GM21529 (cell line): ENCODE measurements around the gene CLTCL1.
"Not testable (repeated sequence)": the region's sequence is repeated elsewhere in the genome, so short reads cannot be mapped to it uniquely, and the experiment has no call there.

ENCODE experiments used
- ATAC-seq: cut with Tn5 transposase; IDR thresholded peaks from one replicate; pipeline ENCODE4 v1.9.1; 2021; ENCODE audit not compliant: unreplicated experiment

CLTCL1 gene

DNA sequence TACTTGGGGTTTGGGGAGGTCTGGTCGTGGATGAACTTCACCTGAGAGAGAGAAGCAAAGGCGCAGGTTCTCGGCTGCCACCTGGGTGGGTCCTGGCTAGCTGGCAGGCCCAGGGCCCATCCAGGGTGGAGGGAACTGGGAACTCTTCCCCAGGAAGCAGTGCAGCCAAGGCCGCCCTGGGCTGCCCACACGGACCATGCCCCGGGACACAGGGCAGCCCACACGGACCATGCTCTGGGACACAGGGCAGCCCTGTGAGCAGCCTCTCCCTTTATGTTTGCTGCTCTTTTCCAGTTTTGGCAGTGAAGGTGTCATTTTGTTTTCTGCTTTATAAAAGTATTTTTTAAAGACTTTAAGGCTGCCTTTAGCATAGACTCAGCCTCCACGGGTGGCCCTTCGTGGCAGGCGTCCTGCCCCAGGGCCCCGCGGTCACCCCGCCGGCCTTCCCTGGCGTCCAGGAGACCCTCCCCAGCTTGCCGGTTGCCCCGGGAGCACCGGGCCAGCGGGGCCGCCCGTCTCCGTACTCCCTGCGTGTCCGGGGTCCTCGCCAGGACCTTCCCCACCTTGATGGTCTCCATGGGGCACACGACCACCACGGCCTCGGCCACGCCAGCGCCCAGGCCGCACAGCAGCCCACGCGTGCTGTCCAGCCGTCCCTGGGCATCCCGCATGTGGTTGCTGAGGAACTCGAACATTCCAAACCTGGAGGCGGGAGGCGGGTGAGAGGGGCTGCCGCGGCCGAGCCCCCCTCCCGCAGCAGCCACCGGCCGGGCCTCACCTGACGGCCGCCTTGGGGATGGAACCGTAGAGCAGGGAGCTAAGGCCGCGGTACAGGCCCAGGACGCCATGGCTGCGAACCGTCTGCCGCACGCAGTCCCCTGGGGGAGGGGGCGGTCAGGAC is 114.1 kb downstream of the CLTCL1 start:
- ATAC-seq, result no peak

GRCh38 chr22:19176732-19177131 is 114.8 kb downstream of the CLTCL1 start:
- no peak for ATAC-seq

GRCh38 chr22:19176175-19176643 is 115.3 kb downstream of the CLTCL1 start:
- no peak for ATAC-seq

DNA sequence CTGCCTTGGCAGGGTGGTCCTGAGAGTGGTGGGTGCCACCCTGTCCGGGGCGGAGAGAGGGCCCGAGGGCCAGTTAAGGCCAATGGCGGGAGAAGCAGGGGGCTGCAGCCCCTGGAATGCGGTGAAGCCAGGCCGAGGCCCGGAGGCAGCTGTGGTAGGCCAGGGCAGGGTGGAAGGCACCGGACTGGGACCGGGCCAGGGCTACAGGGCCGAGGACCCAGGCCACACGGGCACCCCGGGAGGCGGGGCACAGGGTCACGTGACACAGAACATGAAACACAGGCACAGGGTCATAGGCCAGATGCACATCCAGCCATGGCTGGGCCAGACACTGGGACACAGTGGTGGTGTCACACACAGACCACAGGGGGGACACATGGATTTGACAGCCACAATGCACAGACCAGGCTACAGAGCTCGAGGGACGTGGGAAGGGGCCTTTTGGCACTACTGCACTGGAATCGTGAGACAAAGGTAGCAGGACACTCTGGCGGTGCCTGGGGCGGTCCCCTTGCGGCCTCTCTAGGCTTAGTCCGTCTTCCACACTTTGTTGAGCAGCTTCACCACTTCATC is 115.8 kb downstream of the CLTCL1 start:
- no peak for ATAC-seq

GRCh38 chr22:19175026-19175601 is 116.4 kb downstream of the CLTCL1 start:
- no peak for ATAC-seq

- no peak for ATAC-seq
Observed at GRCh38 chr22:19174106-19175025, 117.2 kb downstream of the CLTCL1 start.

- ATAC-seq, result no peak
Observed at GRCh38 chr22:19173047-19174035, 118.2 kb downstream of the CLTCL1 start.

- ATAC-seq, result no peak
Observed at GRCh38 chr22:19172213-19173046, 119.1 kb downstream of the CLTCL1 start.

GRCh38 chr22:19169947-19170318 is 121.6 kb downstream of the CLTCL1 start:
- ATAC-seq, result no peak

GRCh38 chr22:19169002-19169946 is 122.2 kb downstream of the CLTCL1 start:
- no peak for ATAC-seq

- no peak for ATAC-seq
Observed at GRCh38 chr22:19168088-19168890, 123.2 kb downstream of the CLTCL1 start.

GRCh38 chr22:19167106-19167869 is 124.2 kb downstream of the CLTCL1 start:
- no peak for ATAC-seq

DNA sequence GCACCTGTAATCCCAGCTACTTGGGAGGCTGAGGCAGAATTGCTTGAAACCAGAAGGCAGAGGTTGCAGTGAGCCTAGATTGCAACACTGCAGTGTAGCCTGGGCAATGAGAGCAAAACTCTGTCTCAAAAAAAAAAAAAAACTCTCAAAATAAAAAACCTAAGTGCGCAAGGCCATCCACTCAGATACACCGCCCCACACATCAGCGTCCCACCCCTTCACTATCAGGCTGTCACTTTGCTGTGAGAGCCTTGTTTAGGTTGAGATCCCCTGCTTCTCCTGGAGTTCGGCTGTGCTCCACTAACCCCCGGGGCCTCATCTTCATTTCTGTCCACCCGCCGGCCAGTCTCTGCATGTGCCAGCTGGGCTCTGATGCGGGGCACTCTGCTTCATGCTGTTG is 125.1 kb downstream of the CLTCL1 start:
- ATAC-seq, result no peak

DNA sequence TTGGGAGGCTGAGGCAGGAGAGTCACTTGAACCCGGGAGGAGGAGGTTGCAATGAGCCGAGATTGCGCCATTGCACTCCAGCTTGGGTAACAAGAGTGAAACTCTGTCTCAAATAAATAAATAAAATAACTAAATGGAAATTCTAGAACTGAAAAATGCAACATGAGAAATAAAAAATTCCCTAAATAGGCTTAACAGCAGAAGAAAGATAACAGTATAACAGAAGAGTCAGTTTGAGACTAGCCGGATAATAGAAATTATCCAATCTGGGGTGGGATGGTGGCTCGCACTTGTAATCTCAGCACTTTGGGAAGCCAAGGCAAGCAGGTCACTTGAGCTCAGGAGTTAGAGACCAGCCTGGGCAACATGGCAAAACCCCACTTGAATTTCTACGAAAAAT is 127.1 kb downstream of the CLTCL1 start:
- no peak for ATAC-seq

DNA sequence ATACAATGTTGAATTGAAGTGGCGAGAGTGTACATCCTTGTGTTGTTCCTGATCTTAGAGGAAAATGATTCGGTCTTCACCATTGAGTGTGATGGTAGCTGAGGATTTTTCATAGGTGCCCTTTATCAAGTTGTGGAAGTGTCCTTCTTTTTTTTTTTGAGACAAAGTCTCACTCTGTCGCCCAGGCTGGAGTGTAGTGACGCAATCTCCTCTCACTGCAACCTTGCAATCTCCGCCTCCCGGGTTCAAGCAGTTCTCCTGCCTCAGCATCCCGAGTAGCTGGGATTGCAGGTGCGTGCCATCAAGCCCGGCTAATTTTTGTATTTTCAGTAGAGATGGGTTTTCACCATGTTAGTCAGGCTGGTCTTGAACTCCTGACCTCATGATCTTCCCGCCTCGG is 132.9 kb downstream of the CLTCL1 start:
- not testable (repeated sequence) for ATAC-seq

DNA sequence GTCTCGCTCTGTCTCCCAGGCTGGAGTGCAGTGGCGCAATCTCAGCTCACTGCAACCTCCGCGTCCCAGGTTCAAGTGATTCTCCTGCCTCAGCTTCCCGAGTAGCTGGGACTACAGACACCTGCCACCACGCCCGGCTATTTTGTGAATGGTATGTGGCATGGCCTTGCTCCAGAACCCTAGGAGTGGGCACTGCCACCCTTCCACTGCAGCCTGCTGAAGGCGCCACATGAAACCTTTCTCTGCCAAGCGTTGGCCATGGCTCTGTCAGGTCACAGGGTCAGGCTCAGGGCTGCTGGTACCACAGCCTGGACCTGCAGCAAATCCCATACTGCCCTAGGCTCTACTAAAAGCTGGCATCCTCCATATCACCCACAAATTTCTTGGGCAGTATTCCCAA is 135.4 kb downstream of the CLTCL1 start:
- ATAC-seq, result not testable (repeated sequence)
